NCI-H510A treated with DMSO at 0.1 percent for 48 hours (cell line): ENCODE data around the gene SPIB.
"Not testable (repeated sequence)": the region's sequence is repeated elsewhere in the genome, so short reads cannot be mapped to it uniquely, and the experiment has no call there.

Experiments
- DNase-seq: peaks from one replicate; lab custom pipeline; 2025; lab: John Stamatoyannopoulos, UW

The SPIB gene

GRCh38 chr19:50418176-50419021, at the start of gene SPIB:
SPIB (plus strand) TSS chr19:50418938; CDS start chr19:50418963, 25 bp downstream.
- no peak for DNase-seq

GRCh38 chr19:50371914-50372475, 46.7 kb upstream of the SPIB start:
- no peak for DNase-seq

- DNase-seq = peak; percentile 93
Observed at GRCh38 chr19:50376166-50377050, 42.3 kb upstream of the SPIB start, which contains the start of gene NR1H2. NR1H2 (plus strand) TSS chr19:50376457; CDS start chr19:50377606, 1,149 bp downstream.

GRCh38 chr19:50377051-50377461, 41.7 kb upstream of the SPIB start:
- no peak for DNase-seq

GRCh38 chr19:50377517-50377916, 41.2 kb upstream of the SPIB start:
- no peak for DNase-seq

- DNase-seq = no peak
Observed at GRCh38 chr19:50378169-50378862, 40.4 kb upstream of the SPIB start.

GRCh38 chr19:50378863-50379236, 39.9 kb upstream of the SPIB start:
- no peak for DNase-seq

- no peak for DNase-seq
Observed at GRCh38 chr19:50379602-50380001, 39.1 kb upstream of the SPIB start.

- DNase-seq = no peak
Observed at GRCh38 chr19:50380137-50380536, 38.6 kb upstream of the SPIB start.

- no peak for DNase-seq
Observed at GRCh38 chr19:50380751-50381151, 38.0 kb upstream of the SPIB start.

- no peak for DNase-seq
Observed at GRCh38 chr19:50381881-50382729, 36.6 kb upstream of the SPIB start.

- no peak for DNase-seq
Observed at GRCh38 chr19:50383001-50383851, 35.5 kb upstream of the SPIB start.

- peak; percentile 98 for DNase-seq
Observed at GRCh38 chr19:50383852-50384684, 34.7 kb upstream of the SPIB start, which contains the start of gene POLD1. POLD1 (plus strand) TSS chr19:50384347; CDS start chr19:50398852, 14,505 bp downstream.

GRCh38 chr19:50384685-50385535, 33.8 kb upstream of the SPIB start:
- no peak for DNase-seq

GRCh38 chr19:50387176-50387867, 31.4 kb upstream of the SPIB start:
- DNase-seq = no peak

- DNase-seq = no peak
Observed at GRCh38 chr19:50387868-50388245, 30.9 kb upstream of the SPIB start.

GRCh38 chr19:50390295-50390694, 28.4 kb upstream of the SPIB start:
- not testable (repeated sequence) for DNase-seq
